Measurements from ENCODE around the gene WNT8B.

WNT8B gene

DNA sequence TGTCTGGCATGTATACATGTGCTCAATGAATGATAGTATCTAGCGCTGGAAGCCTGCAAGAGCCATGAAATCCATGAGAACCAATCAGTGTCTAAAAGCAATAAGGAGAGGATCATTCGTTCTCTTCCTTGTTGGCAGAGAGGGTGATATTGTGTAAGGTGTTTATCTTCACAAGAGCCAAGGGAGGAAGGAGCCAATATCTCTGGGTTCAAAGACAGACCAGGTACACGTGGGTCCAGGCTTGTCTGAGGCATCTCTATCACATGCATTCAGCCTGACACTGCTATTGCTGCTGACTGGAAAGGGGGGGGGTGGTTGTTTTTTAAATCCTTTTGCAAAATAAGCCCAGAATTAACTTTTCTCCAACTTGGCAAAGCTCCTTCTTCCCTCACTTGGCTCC, 52.8 kb downstream of the WNT8B start:
- no peak for TF ChIP-seq EZH2 (IDR thresholded peaks at IDR 0.05; ENCODE audit: borderline replicate concordance, low read length)
- TF ChIP-seq, protein P1, sequence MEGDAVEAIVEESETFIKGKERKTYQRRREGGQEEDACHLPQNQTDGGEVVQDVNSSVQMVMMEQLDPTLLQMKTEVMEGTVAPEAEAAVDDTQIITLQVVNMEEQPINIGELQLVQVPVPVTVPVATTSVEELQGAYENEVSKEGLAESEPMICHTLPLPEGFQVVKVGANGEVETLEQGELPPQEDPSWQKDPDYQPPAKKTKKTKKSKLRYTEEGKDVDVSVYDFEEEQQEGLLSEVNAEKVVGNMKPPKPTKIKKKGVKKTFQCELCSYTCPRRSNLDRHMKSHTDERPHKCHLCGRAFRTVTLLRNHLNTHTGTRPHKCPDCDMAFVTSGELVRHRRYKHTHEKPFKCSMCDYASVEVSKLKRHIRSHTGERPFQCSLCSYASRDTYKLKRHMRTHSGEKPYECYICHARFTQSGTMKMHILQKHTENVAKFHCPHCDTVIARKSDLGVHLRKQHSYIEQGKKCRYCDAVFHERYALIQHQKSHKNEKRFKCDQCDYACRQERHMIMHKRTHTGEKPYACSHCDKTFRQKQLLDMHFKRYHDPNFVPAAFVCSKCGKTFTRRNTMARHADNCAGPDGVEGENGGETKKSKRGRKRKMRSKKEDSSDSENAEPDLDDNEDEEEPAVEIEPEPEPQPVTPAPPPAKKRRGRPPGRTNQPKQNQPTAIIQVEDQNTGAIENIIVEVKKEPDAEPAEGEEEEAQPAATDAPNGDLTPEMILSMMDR (IDR thresholded peaks at IDR 0.05; ENCODE audit: low read length), result no peak
- Histone ChIP-seq H3K9me3 (ENCODE audit: low read length) (no peaks in the 10 kb centered on the region), H3K79me2 (ENCODE audit: insufficient read depth, low read length) (no peaks in the 10 kb centered on the region), H3K9ac (ENCODE audit: low read length) (no peak overlapping the region), H3K27ac (ENCODE audit: low read depth, low read length, poor library complexity, severe bottlenecking) (no peak overlapping the region), H3K9me2 (ENCODE audit: low read depth, low read length) (no peaks in the 10 kb centered on the region), H3K36me3 (ENCODE audit: insufficient read depth, low read length) (no peaks in the 10 kb centered on the region), H3K27me3 (ENCODE audit: insufficient read depth, low read length) (no peaks in the 10 kb centered on the region), H3K4me1 (ENCODE audit: insufficient read depth, low read length, severe bottlenecking) (peaks cover 11% of the 10 kb centered on the region), H2AFZ (ENCODE audit: low read length) (no peak overlapping the region), H4K20me1 (ENCODE audit: insufficient read depth, low read length) (no peaks in the 10 kb centered on the region), H3K4me2 (ENCODE audit: low read length) (no peak overlapping the region), H3F3A (ENCODE audit: insufficient read depth, low read length) (no peaks in the 10 kb centered on the region), H3K4me3 (ENCODE audit: low read depth, low read length, poor library complexity, severe bottlenecking) (no peak overlapping the region)

DNA sequence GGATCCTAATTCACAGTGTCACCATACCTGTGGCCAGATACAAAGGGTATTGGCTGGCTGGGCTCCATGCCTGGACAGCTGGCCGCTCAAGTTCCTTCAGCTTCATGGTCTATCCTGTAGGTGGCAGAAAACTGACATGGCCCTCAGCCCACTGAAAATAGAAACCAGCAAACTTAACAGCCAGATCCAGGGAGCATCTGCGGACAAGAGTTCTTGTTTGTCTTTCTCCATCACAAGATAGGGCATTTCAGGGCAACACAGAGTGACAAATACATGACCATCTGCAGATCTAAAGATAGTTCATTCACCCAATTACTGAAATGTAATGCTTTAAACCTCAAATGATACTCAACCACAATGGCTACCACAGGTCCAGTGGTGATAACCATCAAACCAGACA, 54.0 kb downstream of the WNT8B start:
- H3K9me3 ChIP-seq (ENCODE audit: low read length), result no peaks in the 10 kb centered on the region
- no peaks in the 10 kb centered on the region for H3K36me3 ChIP-seq (ENCODE audit: insufficient read depth, low read length)
- H3K4me1 ChIP-seq (ENCODE audit: insufficient read depth, low read length, severe bottlenecking), result no peaks in the 10 kb centered on the region
- no peak overlapping the region for H3K9ac ChIP-seq (ENCODE audit: low read length)
- H3F3A ChIP-seq (ENCODE audit: insufficient read depth, low read length), result no peaks in the 10 kb centered on the region
- TF ChIP-seq, protein P1 (IDR thresholded peaks at IDR 0.05; ENCODE audit: low read length), result no peak; the same call in 1 of the 2 replicates
- no peak for TF ChIP-seq EZH2 (IDR thresholded peaks at IDR 0.05; ENCODE audit: borderline replicate concordance, low read length)
- H3K27ac ChIP-seq (ENCODE audit: low read depth, low read length, poor library complexity, severe bottlenecking), result no peak overlapping the region
- no peak overlapping the region for H3K4me3 ChIP-seq (ENCODE audit: low read depth, low read length, poor library complexity, severe bottlenecking)
- H2AFZ ChIP-seq (ENCODE audit: low read length), result no peak overlapping the region
- H4K20me1 ChIP-seq (ENCODE audit: insufficient read depth, low read length), result no peaks in the 10 kb centered on the region
- no peaks in the 10 kb centered on the region for H3K27me3 ChIP-seq (ENCODE audit: insufficient read depth, low read length)
- H3K9me2 ChIP-seq (ENCODE audit: low read depth, low read length), result no peaks in the 10 kb centered on the region
- no peak overlapping the region for H3K4me2 ChIP-seq (ENCODE audit: low read length)
- no peaks in the 10 kb centered on the region for H3K79me2 ChIP-seq (ENCODE audit: insufficient read depth, low read length)

DNA sequence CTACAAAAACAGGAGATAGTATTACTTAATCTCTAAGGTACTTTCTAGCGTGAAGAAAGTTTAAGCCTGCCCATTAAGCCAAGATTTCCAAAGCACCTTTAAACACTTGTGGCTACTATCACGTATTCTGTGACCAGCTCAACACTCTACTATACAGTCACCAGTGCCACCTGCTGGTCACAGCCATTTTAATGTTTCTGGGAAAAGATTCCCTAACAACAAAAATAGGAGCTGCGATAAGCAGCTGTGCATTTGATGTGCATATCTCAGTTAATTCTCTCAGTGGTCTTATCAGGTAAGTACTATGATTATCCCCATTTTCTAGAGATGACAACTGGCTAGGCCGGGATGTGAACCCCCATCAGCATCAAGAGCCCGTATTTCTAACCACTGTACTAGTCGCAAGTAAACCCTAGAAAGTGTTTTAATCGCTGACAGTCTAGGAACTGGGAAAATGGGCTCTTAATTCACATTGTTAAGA, 56.0 kb downstream of the WNT8B start:
- Histone ChIP-seq H3K36me3 (ENCODE audit: insufficient read depth, low read length) (peaks cover 12% of the 10 kb centered on the region; the same call in 1 of the 2 replicates), H3F3A (ENCODE audit: insufficient read depth, low read length) (no peaks in the 10 kb centered on the region), H3K4me1 (ENCODE audit: insufficient read depth, low read length, severe bottlenecking) (no peaks in the 10 kb centered on the region), H3K9me3 (ENCODE audit: low read length) (no peaks in the 10 kb centered on the region), H3K4me3 (ENCODE audit: low read depth, low read length, poor library complexity, severe bottlenecking) (no peak overlapping the region), H3K4me2 (ENCODE audit: low read length) (no peak overlapping the region), H3K9ac (ENCODE audit: low read length) (no peak overlapping the region), H3K27me3 (ENCODE audit: insufficient read depth, low read length) (no peaks in the 10 kb centered on the region), H3K9me2 (ENCODE audit: low read depth, low read length) (no peaks in the 10 kb centered on the region), H2AFZ (ENCODE audit: low read length) (no peak overlapping the region), H3K27ac (ENCODE audit: low read depth, low read length, poor library complexity, severe bottlenecking) (no peak overlapping the region), H4K20me1 (ENCODE audit: insufficient read depth, low read length) (no peaks in the 10 kb centered on the region), H3K79me2 (ENCODE audit: insufficient read depth, low read length) (no peaks in the 10 kb centered on the region)
- TF ChIP-seq, protein P1 (IDR thresholded peaks at IDR 0.05; ENCODE audit: low read length), result peak; percentile 55
- TF ChIP-seq EZH2 (IDR thresholded peaks at IDR 0.05; ENCODE audit: borderline replicate concordance, low read length), result no peak
